ENCODE measurements around the gene CEP192. TPM values are rescaled to one million over a fixed set of nuclear protein-coding genes. Genes with fewer than 3 reads are reported as not detected.

The CEP192 gene
- total and polyA plus RNA-seq, 2 of the 4 experiments (the other 2 are of a cell fraction), result 17.2 to 29.0 TPM

DNA sequence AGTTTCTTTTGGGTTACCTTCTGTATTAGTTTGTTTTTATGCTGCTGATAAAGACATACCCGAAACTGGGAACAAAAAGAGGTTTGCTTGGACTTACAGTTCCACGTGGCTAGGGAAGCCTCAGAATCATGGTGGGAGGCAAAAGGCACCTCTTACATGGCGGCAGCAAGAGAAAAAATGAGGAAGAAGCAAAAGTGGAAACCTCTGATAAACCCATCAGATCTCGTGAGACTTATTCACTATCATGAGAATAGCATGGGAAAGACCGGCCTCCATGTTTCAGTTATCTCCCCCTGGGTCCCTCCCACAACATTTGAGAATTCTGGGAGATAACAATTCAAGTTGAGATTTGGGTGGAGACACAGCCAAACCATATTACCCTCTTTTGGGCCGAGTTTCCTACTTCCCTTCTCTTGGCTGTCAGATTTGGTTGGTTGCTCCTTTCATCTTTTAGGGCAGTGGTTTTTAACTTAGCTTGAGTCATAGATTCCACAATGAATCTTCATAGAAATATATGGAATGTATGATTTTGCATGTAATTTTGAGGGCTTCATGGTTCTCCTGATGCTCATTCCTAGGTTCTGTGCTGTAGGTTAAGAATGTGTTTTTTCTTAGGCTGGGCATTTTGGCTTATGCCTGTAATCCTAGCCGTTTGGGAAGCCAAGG lies 44.2 kb downstream of the CEP192 start:
- H4K91ac ChIP-seq (ENCODE audit: insufficient read depth, low read depth, low read length), result no peak overlapping the region
- no peak overlapping the region for H2BK5ac ChIP-seq (ENCODE audit: low read depth, low read length, poor library complexity, severe bottlenecking)
- ChIA-PET POLR2A (ENCODE audit: unreplicated experiment) (no interaction called here), CTCF (no interaction called here)
- no peak overlapping the region for H4K5ac ChIP-seq (ENCODE audit: low read depth, low read length)
- no TSS peak for BruUV-seq (replicated peaks)
- H3K23ac ChIP-seq (ENCODE audit: low read depth, low read length), result no peak overlapping the region
- DNase-seq, result peak; percentile 44
- no peak overlapping the region for H3K27ac ChIP-seq (ENCODE audit: insufficient read depth, low read length)
- H3K36me3 ChIP-seq (ENCODE audit: control insufficient read depth, insufficient read depth, low read length), result peaks cover 9% of the 10 kb centered on the region
- no peak overlapping the region for H3K9ac ChIP-seq (ENCODE audit: low read depth, low read length)
- intact Hi-C loops (cut with micrococcal nuclease), result no loop called here
- no peaks in the 10 kb centered on the region for H3K27me3 ChIP-seq (ENCODE audit: control insufficient read depth, insufficient read depth, low read length)
- H3K56ac ChIP-seq (ENCODE audit: extremely low read depth, insufficient read depth, low read length), result no peak overlapping the region
- H3K79me1 ChIP-seq (ENCODE audit: low read depth in 1 of 2, low read length in 2 of 2), result peaks cover 33 to 42% of the 10 kb centered on the region in 2 experiments
- in situ Hi-C loops (cut with MboI; ENCODE audit: low sequenced_read_pairs), result no loop called here
- WGBS, 2 experiments (ENCODE audit: extremely low coverage in 2 of 2, insufficient read length in 1 of 2), result no CpG with 5 or more reads among the region's 7 CpGs
- peak overlapping the region; percentile 20; the same call in 1 of the 2 replicates for H2AK5ac ChIP-seq (ENCODE audit: low read depth, low read length)
- H3K4ac ChIP-seq (ENCODE audit: low read depth, low read length), result no peak overlapping the region
- ATAC-seq (ENCODE audit: low read depth), result peak; percentile 41
- no peaks in the 10 kb centered on the region for H4K20me1 ChIP-seq (ENCODE audit: insufficient read depth, low read length)
- no peak overlapping the region for H2AFZ ChIP-seq (replicated peaks; ENCODE audit: low read length, poor library complexity)
- H3K14ac ChIP-seq (replicated peaks; ENCODE audit: low read depth, low read length), result no peak overlapping the region
- H3K4me3 ChIP-seq (ENCODE audit: insufficient read depth, low read depth, low read length), result no peak overlapping the region
- peaks cover 18% of the 10 kb centered on the region for H3K9me1 ChIP-seq (ENCODE audit: insufficient read depth, low read length)
- TF ChIP-seq RFX5 (IDR thresholded peaks at IDR 0.05; ENCODE audit: low read depth, low read length) (no peak), POLR2A (IDR thresholded peaks at IDR 0.05; ENCODE audit: low read depth, low read length) (no peak), MAZ (IDR thresholded peaks at IDR 0.05; ENCODE audit: borderline replicate concordance, low read depth, low read length) (no peak), FOS (IDR thresholded peaks at IDR 0.05; ENCODE audit: low read depth, low read length) (no peak), CHD1 (IDR thresholded peaks at IDR 0.05; ENCODE audit: low read depth, low read length) (no peak)
- dilution Hi-C loops (cut with HindIII; ENCODE audit: low sequenced_read_pairs, unreplicated experiment), result no loop called here
- H2BK15ac ChIP-seq (ENCODE audit: low read depth, low read length), result no peak overlapping the region
- no peak overlapping the region for H2AK9ac ChIP-seq (replicated peaks; ENCODE audit: low read depth, low read length, poor library complexity)
- H3K9me3 ChIP-seq (ENCODE audit: control insufficient read depth, insufficient read depth, low read length), result no peaks in the 10 kb centered on the region
- H3K4me2 ChIP-seq (ENCODE audit: low read depth, low read length), result no peak overlapping the region
- H2BK120ac ChIP-seq (ENCODE audit: low read depth, low read length), result no peak overlapping the region
- no peak overlapping the region for H2BK20ac ChIP-seq (ENCODE audit: low read depth, low read length)
- peaks cover 15% of the 10 kb centered on the region for H3K4me1 ChIP-seq (ENCODE audit: control insufficient read depth, insufficient read depth, low read length)
- no peak overlapping the region for H3K18ac ChIP-seq (ENCODE audit: low read depth, low read length)
- H4K8ac ChIP-seq (ENCODE audit: low read depth in 2 of 2, low read length in 2 of 2), result no peak overlapping the region

Measured in IMR-90 (cell line).